ENCODE data around the gene KCNQ5.

DNA sequence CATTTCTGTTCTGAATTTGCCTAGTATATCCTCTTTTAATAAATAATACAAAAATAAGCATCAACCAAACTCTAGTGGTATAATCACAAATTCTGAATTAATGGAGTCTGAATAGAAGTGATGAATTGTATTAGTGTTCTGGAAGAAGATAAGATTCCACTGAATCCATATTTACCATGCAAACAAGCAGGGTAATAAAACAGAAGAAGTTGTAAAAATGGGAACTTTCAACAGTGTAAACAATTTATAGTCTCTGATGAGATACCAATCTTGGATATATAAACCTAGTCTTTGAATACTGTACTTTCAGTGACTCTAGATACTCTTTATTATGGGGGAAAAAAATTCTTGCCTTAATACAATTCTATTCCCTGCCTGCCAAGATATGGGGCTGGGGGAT lies 405.8 kb downstream of the KCNQ5 start:
- TF ChIP-seq, protein P1, sequence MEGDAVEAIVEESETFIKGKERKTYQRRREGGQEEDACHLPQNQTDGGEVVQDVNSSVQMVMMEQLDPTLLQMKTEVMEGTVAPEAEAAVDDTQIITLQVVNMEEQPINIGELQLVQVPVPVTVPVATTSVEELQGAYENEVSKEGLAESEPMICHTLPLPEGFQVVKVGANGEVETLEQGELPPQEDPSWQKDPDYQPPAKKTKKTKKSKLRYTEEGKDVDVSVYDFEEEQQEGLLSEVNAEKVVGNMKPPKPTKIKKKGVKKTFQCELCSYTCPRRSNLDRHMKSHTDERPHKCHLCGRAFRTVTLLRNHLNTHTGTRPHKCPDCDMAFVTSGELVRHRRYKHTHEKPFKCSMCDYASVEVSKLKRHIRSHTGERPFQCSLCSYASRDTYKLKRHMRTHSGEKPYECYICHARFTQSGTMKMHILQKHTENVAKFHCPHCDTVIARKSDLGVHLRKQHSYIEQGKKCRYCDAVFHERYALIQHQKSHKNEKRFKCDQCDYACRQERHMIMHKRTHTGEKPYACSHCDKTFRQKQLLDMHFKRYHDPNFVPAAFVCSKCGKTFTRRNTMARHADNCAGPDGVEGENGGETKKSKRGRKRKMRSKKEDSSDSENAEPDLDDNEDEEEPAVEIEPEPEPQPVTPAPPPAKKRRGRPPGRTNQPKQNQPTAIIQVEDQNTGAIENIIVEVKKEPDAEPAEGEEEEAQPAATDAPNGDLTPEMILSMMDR (IDR thresholded peaks at IDR 0.05) = no peak
- TF ChIP-seq POLR2A (IDR thresholded peaks at IDR 0.05) = no peak
